Tibial nerve (tissue), 4 donors: ENCODE data around the gene LMF2. TPM values are rescaled to one million over a fixed set of nuclear protein-coding genes. Genes with fewer than 3 reads are reported as not detected.

Experiments
- DNase-seq, 2 donors: peaks; one replicate each; pipeline ENCODE4 v3.0.0-alpha.2; 2019; ENCODE audit warnings: low spot score in 2 of 2
- H3K27ac ChIP-seq, 4 donors: fragments of 200-600 bp; sonication (generic) in 3 of 4; one replicate each; pipeline ENCODE4 v1.5.1; 2017 to 2019; ENCODE audit warnings: mild to moderate bottlenecking in 1 of 4
- H3K27me3 ChIP-seq, 2 donors: fragments of 200-600 bp; sonication (generic) in 1 of 2; one replicate each; pipeline versions ENCODE4 v1.5.1 to v1.6.0; 2017 to 2019
- H3K36me3 ChIP-seq, 3 donors: fragments of 200-600 bp; sonication (generic); one replicate each; pipeline ENCODE4 v1.5.1; 2018 to 2019
- H3K4me1 ChIP-seq, 4 donors: fragments of 200-600 bp; sonication (generic) in 3 of 4; one replicate each; pipeline ENCODE4 v1.5.1; 2017 to 2019
- H3K4me3 ChIP-seq, 4 donors: fragments of 200-600 bp; sonication (generic) in 3 of 4; one replicate each; pipeline ENCODE4 v1.5.1; 2017 to 2019; ENCODE audit warnings: mild to moderate bottlenecking in 1 of 4, moderate library complexity in 1 of 4
- H3K9me3 ChIP-seq, 4 donors: fragments of 200-600 bp; sonication (generic) in 3 of 4; one replicate each; pipeline ENCODE4 v1.5.1; 2017 to 2019
- CTCF ChIP-seq, 5 experiments: fragments of 200-600 bp in 3 of 5; fragments of 450-650 bp in 2 of 5; sonication (generic) in 3 of 5; IDR thresholded peaks; one replicate each; pipeline ENCODE4 v1.5.1; 2016 to 2019; ENCODE audit warnings: antibody characterized with exemption in 5 of 5, mild to moderate bottlenecking in 3 of 5, moderate library complexity in 2 of 5
- EP300 ChIP-seq, 2 donors: sonication (generic); formaldehyde crosslinking; IDR thresholded peaks; one replicate each; pipeline ENCODE4 v1.6.1; 2017; ENCODE audit warnings: antibody characterized with exemption in 2 of 2, mild to moderate bottlenecking in 1 of 2
- POLR2A ChIP-seq, 2 donors: fragments of 450-650 bp; IDR thresholded peaks; one replicate each; pipeline ENCODE4 v1.6.1; 2017; ENCODE audit warnings: antibody characterized with exemption in 2 of 2, mild to moderate bottlenecking in 2 of 2, moderate library complexity in 2 of 2
- WGBS, 2 donors: methylation state at CpG; one replicate each; pipeline ENCODE4 v1.1.5; 2018; 5-methylcytosine and 5-hydroxymethylcytosine counted together
- total RNA-seq, 4 donors: library from RNA; depleted of rRNA; stranded (reverse); fragments of >200 nt; gene quantifications; one replicate each; pipeline ENCODE4 v1.1.0, GENCODE V29; 2016

The LMF2 gene
- total RNA-seq, 4 donors from 2014 or later: 53.7 to 85.2 (median 58.1) TPM

- TF ChIP-seq CTCF (IDR thresholded peaks at IDR 0.05) (no peak), EP300 (IDR thresholded peaks at IDR 0.05) (no peak), POLR2A (IDR thresholded peaks at IDR 0.05) (no peak)
- Histone ChIP-seq H3K36me3 (peaks cover 0 to 3% (median 0%) of the 10 kb centered on the region in 3 donors), H3K27ac (peak overlapping the region; percentile 56 to 96 (median 90)), H3K27me3 (peaks cover 3 to 43% of the 10 kb centered on the region in 2 donors), H3K4me3 (peak overlapping the region in 3 of 4 donors; percentile 45 to 60 (median 53)), H3K4me1 (peaks cover 0 to 82% (median 42%) of the 10 kb centered on the region in 4 donors), H3K9me3 (no peaks in the 10 kb centered on the region)
- no peak for DNase-seq
- 45 to 62% methylated on average over 8 to 12 of the region's 15 CpGs for WGBS, 2 donors
Measured at GRCh38 chr22:50528682-50529415, 21.3 kb upstream of the LMF2 start.

GRCh38 chr22:50527921-50528681 is 20.6 kb upstream of the LMF2 start:
- Histone ChIP-seq H3K27ac (peak overlapping the region in 1 of 4 donors; percentile 95), H3K36me3 (peaks cover 0 to 11% (median 7%) of the 10 kb centered on the region in 3 donors), H3K9me3 (no peaks in the 10 kb centered on the region), H3K27me3 (peaks cover 3 to 36% of the 10 kb centered on the region in 2 donors), H3K4me1 (peaks cover 0 to 85% (median 43%) of the 10 kb centered on the region in 4 donors), H3K4me3 (peak overlapping the region in 1 of 4 donors; percentile 53)
- WGBS, 2 donors: 89 to 92% methylated on average over 18 of the region's 18 CpGs
- TF ChIP-seq EP300 (IDR thresholded peaks at IDR 0.05): no peak
- no peak for TF ChIP-seq CTCF (IDR thresholded peaks at IDR 0.05)
- TF ChIP-seq POLR2A (IDR thresholded peaks at IDR 0.05): no peak
- DNase-seq: no peak

- Histone ChIP-seq H3K27me3 (peaks cover 3 to 26% of the 10 kb centered on the region in 2 donors), H3K4me1 (peaks cover 0 to 76% (median 36%) of the 10 kb centered on the region in 4 donors), H3K4me3 (peak overlapping the region; percentile 50 to 93 (median 91)), H3K36me3 (peaks cover 0 to 21% (median 14%) of the 10 kb centered on the region in 3 donors), H3K9me3 (no peaks in the 10 kb centered on the region), H3K27ac (peak overlapping the region; percentile 72 to 95 (median 91))
- TF ChIP-seq EP300 (IDR thresholded peaks at IDR 0.05) (no peak), POLR2A (IDR thresholded peaks at IDR 0.05) (no peak)
- WGBS, 2 donors: 34 to 50% methylated on average over 29 of the region's 29 CpGs
- peak in 1 of 2 donors; percentile 36 for DNase-seq
Measured at GRCh38 chr22:50526834-50527801, 19.6 kb upstream of the LMF2 start.

GRCh38 chr22:50526108-50526833 is 18.8 kb upstream of the LMF2 start:
- peaks cover 0 to 29% (median 21%) of the 10 kb centered on the region in 3 donors for H3K36me3 ChIP-seq
- WGBS, 2 donors: 2 to 4% methylated on average over 13 to 20 of the region's 77 CpGs
- H3K27ac ChIP-seq: peak overlapping the region; percentile 72 to 95 (median 91)
- peak overlapping the region; percentile 50 to 93 (median 91) for H3K4me3 ChIP-seq
- peaks cover 0 to 18% of the 10 kb centered on the region in 2 donors for H3K27me3 ChIP-seq
- peaks cover 0 to 67% (median 30%) of the 10 kb centered on the region in 4 donors for H3K4me1 ChIP-seq
- no peaks in the 10 kb centered on the region for H3K9me3 ChIP-seq
- TF ChIP-seq CTCF (IDR thresholded peaks at IDR 0.05) (peak; percentile 64 to 77 (median 67)), POLR2A (IDR thresholded peaks at IDR 0.05) (peak in 1 of 2 donors; percentile 1), EP300 (IDR thresholded peaks at IDR 0.05) (no peak)
- peak in 1 of 2 donors; percentile 48 for DNase-seq
